ENCODE results near the gene HCRTR1. TPM values are rescaled to one million over a fixed set of nuclear protein-coding genes. Genes with fewer than 3 reads are reported as not detected.

HCRTR1 gene
- total RNA-seq, 6 experiments from 2014 or later = not detected

- H3K27me3 Mint-ChIP-seq (ENCODE audit: insufficient read depth) = peaks cover 2% of the 10 kb centered on the region
- no peak overlapping the region for H3K4me3 Mint-ChIP-seq
- no peaks in the 10 kb centered on the region for H3K9me3 Mint-ChIP-seq
- H3K27ac Mint-ChIP-seq = peak overlapping the region; percentile 45; the same call in 1 of the 2 replicates
- H3K36me3 Mint-ChIP-seq (ENCODE audit: low read depth) = peaks cover 24% of the 10 kb centered on the region; the same call in 1 of the 2 replicates
- no peak for DNase-seq
- TF ChIP-seq CTCF (IDR thresholded peaks at IDR 0.05) = no peak
- H3K4me1 Mint-ChIP-seq (ENCODE audit: low read depth) = peaks cover 16% of the 10 kb centered on the region
Measured at GRCh38 chr1:31675756-31676155, 58.3 kb downstream of the HCRTR1 start.

Other genes with a start within 250 kb of the HCRTR1 start
- 1 to 10 TPM; 1.4 to 3.3 (median 2.2) TPM for gene FABP3, start 244.6 kb upstream of the HCRTR1 start, total RNA-seq (2021; fragmentation: NEBNext Ultra II Directional; extraction: Animal tissue kit (Norgen Biotek cat#: 25700))
- 100 to 1,000 TPM; 184 to 276 (median 207) TPM for gene SERINC2, start 204.5 kb upstream of the HCRTR1 start, total RNA-seq (2021; fragmentation: NEBNext Ultra II Directional; extraction: Animal tissue kit (Norgen Biotek cat#: 25700))
- 1 to 10 TPM in 5 of 6 experiments, under 1 TPM in 1; 0.91 to 4.0 (median 1.9) TPM for gene TINAGL1, start 41.2 kb upstream of the HCRTR1 start, total RNA-seq (2021; fragmentation: NEBNext Ultra II Directional; extraction: Animal tissue kit (Norgen Biotek cat#: 25700))
- 10 to 100 TPM; 65.8 to 81.3 (median 69.3) TPM for gene PEF1, start 27.2 kb downstream of the HCRTR1 start, total RNA-seq (2021; fragmentation: NEBNext Ultra II Directional; extraction: Animal tissue kit (Norgen Biotek cat#: 25700))
- 100 to 1,000 TPM in 1 of 6 experiments, 10 to 100 TPM in 5; 74.1 to 100 (median 87.6) TPM for gene COL16A1, start 86.3 kb downstream of the HCRTR1 start, total RNA-seq (2021; fragmentation: NEBNext Ultra II Directional; extraction: Animal tissue kit (Norgen Biotek cat#: 25700))
- gene ADGRB2, start 146.7 kb downstream of the HCRTR1 start, total RNA-seq (2021; fragmentation: NEBNext Ultra II Directional; extraction: Animal tissue kit (Norgen Biotek cat#: 25700)) = 1 to 10 TPM; 4.9 to 8.8 (median 6.4) TPM
- gene SPOCD1, start 198.3 kb downstream of the HCRTR1 start, total RNA-seq (2021; fragmentation: NEBNext Ultra II Directional; extraction: Animal tissue kit (Norgen Biotek cat#: 25700)) = 10 to 100 TPM; 33.7 to 40.4 (median 35.8) TPM